ENCODE results near the gene CSNK2A3. TPM values are rescaled to one million over a fixed set of nuclear protein-coding genes. Genes with fewer than 3 reads are reported as not detected.

The CSNK2A3 gene
- total and polyA plus RNA-seq, 2 donors (not counting 1 experiment from before 2014, with no cell fraction given): 0.15 to 0.32 TPM

DNA sequence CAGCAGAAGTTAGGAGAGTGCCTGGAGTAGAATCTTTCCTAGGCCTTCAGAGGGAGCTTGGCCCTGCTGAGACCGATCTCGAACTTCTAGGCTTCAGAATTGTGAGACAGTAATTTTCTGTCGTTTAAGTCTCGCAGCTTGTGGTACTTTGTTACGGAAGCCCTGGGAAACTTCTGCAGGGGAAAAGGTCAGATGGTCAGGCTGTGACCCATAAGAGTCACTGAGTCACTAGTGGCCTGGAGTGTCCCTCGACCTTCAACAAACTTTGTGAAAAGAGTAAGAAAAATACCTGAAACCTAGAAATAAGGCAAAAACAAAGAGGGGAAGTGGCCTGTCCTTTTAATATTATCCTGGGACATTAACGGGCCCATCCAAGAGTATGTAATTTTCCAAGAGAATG is 34.6 kb downstream of the CSNK2A3 start:
- Histone ChIP-seq H3K27me3 (replicated peaks in 1 of 4; ENCODE audit: control extremely low read depth in 1 of 4, control insufficient read depth in 3 of 4, insufficient read depth in 4 of 4, low read length in 3 of 4) (peaks cover 0 to 3% (median 0%) of the 10 kb centered on the region in 4 experiments), H3K79me2 (ENCODE audit: control insufficient read depth, insufficient read depth, low read length) (no peaks in the 10 kb centered on the region), H3K4me2 (replicated peaks; ENCODE audit: low read depth, low read length, poor library complexity, severe bottlenecking) (no peak overlapping the region), H2AFZ (ENCODE audit: insufficient read depth, low read depth, low read length, poor library complexity, severe bottlenecking) (no peak overlapping the region), H3K4me3 (ENCODE audit: control extremely low read depth in 1 of 5, extremely low read depth in 1 of 5, insufficient read depth in 1 of 5, low read depth in 2 of 5, low read length in 4 of 5) (no peak overlapping the region), H3K27ac (ENCODE audit: low read length in 2 of 2) (no peak overlapping the region), H3K36me3 (replicated peaks in 1 of 2; ENCODE audit: control extremely low read depth in 1 of 2, control insufficient read depth in 1 of 2, extremely low read depth in 1 of 2, insufficient read depth in 2 of 2, low read length in 1 of 2) (no peaks in the 10 kb centered on the region), H3K4me1 (ENCODE audit: control insufficient read depth in 2 of 2, insufficient read depth in 2 of 2, low read length in 2 of 2) (no peaks in the 10 kb centered on the region), H3K9ac (ENCODE audit: low read length) (no peak overlapping the region), H4K20me1 (ENCODE audit: control insufficient read depth, insufficient read depth, low read length, poor library complexity, severe bottlenecking) (no peaks in the 10 kb centered on the region), H3K9me3 (ENCODE audit: control extremely low read depth in 1 of 3, control insufficient read depth in 2 of 3, insufficient read depth in 1 of 3, low read length in 2 of 3) (peaks cover 0 to 11% (median 2%) of the 10 kb centered on the region in 3 donors)
- H3K4me1 Mint-ChIP-seq: no peaks in the 10 kb centered on the region
- WGBS (ENCODE audit: insufficient coverage): 94% methylated on average over 6 of the region's 7 CpGs
- CTCF ChIA-PET: no interaction called here
- H3K9me3 Mint-ChIP-seq (ENCODE audit: insufficient read depth): peaks cover 3% of the 10 kb centered on the region
- no peak overlapping the region for H3K27ac Mint-ChIP-seq
- H3K27me3 Mint-ChIP-seq: peaks cover 7% of the 10 kb centered on the region
- H3K4me3 Mint-ChIP-seq: no peak overlapping the region
- DNase-seq (no peak), ATAC-seq (ENCODE audit: low read depth) (no peak)
- POLR2A ChIA-PET: no interaction called here
- intact Hi-C loops (cut with micrococcal nuclease): no loop called here
- no peak for TF ChIP-seq EZH2 (IDR thresholded peaks at IDR 0.05; ENCODE audit: borderline replicate concordance, insufficient read depth, low read depth, low read length, poor library complexity, severe bottlenecking)
- TF ChIP-seq, protein P1, sequence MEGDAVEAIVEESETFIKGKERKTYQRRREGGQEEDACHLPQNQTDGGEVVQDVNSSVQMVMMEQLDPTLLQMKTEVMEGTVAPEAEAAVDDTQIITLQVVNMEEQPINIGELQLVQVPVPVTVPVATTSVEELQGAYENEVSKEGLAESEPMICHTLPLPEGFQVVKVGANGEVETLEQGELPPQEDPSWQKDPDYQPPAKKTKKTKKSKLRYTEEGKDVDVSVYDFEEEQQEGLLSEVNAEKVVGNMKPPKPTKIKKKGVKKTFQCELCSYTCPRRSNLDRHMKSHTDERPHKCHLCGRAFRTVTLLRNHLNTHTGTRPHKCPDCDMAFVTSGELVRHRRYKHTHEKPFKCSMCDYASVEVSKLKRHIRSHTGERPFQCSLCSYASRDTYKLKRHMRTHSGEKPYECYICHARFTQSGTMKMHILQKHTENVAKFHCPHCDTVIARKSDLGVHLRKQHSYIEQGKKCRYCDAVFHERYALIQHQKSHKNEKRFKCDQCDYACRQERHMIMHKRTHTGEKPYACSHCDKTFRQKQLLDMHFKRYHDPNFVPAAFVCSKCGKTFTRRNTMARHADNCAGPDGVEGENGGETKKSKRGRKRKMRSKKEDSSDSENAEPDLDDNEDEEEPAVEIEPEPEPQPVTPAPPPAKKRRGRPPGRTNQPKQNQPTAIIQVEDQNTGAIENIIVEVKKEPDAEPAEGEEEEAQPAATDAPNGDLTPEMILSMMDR (IDR thresholded peaks at IDR 0.05): no peak

DNA sequence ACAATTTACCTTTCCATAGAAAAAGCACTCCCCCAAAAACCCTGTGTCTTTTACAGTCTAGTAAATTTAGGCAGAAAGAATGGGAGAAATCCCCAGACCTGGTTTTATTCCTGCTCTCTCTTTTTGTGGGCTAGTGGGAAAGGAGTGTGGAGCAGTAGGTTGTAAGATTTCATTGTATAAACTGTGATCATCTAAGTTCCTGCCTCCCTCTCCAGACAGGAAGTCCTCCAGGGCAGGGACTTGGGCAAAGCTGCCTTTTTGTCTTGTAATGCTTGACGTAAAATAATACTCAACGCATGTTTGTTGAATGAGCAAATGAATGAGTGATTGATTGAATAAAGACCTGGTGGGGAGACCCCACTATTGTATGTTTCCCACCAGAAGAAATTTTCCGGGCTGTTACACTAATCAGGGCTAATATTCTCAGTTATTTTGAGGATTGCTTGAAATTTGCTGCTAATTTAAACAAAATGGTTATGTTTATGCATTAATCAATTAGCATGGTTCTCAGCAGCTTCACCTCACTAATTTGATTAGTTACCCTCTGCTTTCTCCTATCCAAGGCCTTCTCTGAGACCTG is 36.3 kb downstream of the CSNK2A3 start:
- TF ChIP-seq, protein P1 (IDR thresholded peaks at IDR 0.05): no peak
- TF ChIP-seq EZH2 (IDR thresholded peaks at IDR 0.05; ENCODE audit: borderline replicate concordance, insufficient read depth, low read depth, low read length, poor library complexity, severe bottlenecking): no peak
- Histone ChIP-seq H3K4me3 (ENCODE audit: control extremely low read depth in 1 of 5, extremely low read depth in 1 of 5, insufficient read depth in 1 of 5, low read depth in 2 of 5, low read length in 4 of 5) (no peak overlapping the region), H3K27ac (ENCODE audit: low read length in 2 of 2) (no peak overlapping the region), H3K79me2 (ENCODE audit: control insufficient read depth, insufficient read depth, low read length) (no peaks in the 10 kb centered on the region), H2AFZ (ENCODE audit: insufficient read depth, low read depth, low read length, poor library complexity, severe bottlenecking) (no peak overlapping the region), H3K27me3 (replicated peaks in 1 of 4; ENCODE audit: control extremely low read depth in 1 of 4, control insufficient read depth in 3 of 4, insufficient read depth in 4 of 4, low read length in 3 of 4) (peaks cover 0 to 3% (median 0%) of the 10 kb centered on the region in 4 experiments), H3K9me3 (ENCODE audit: control extremely low read depth in 1 of 3, control insufficient read depth in 2 of 3, insufficient read depth in 1 of 3, low read length in 2 of 3) (peaks cover 0 to 8% (median 0%) of the 10 kb centered on the region in 3 donors), H3K4me2 (replicated peaks; ENCODE audit: low read depth, low read length, poor library complexity, severe bottlenecking) (no peak overlapping the region), H3K36me3 (replicated peaks in 1 of 2; ENCODE audit: control extremely low read depth in 1 of 2, control insufficient read depth in 1 of 2, extremely low read depth in 1 of 2, insufficient read depth in 2 of 2, low read length in 1 of 2) (no peaks in the 10 kb centered on the region), H3K4me1 (ENCODE audit: control insufficient read depth in 2 of 2, insufficient read depth in 2 of 2, low read length in 2 of 2) (no peaks in the 10 kb centered on the region), H3K9ac (ENCODE audit: low read length) (no peak overlapping the region), H4K20me1 (ENCODE audit: control insufficient read depth, insufficient read depth, low read length, poor library complexity, severe bottlenecking) (no peaks in the 10 kb centered on the region)
- no peaks in the 10 kb centered on the region for H3K9me3 Mint-ChIP-seq (ENCODE audit: insufficient read depth)
- DNase-seq (no peak), ATAC-seq (ENCODE audit: low read depth) (no peak)
- 100% methylated on average over 2 of the region's 3 CpGs for WGBS (ENCODE audit: insufficient coverage)
- H3K27ac Mint-ChIP-seq: no peak overlapping the region
- intact Hi-C loops (cut with micrococcal nuclease): no loop called here
- ChIA-PET CTCF (no interaction called here), POLR2A (no interaction called here)
- peaks cover 3% of the 10 kb centered on the region for H3K27me3 Mint-ChIP-seq
- H3K4me3 Mint-ChIP-seq: no peak overlapping the region
- no peaks in the 10 kb centered on the region for H3K4me1 Mint-ChIP-seq

Measured in B cell (primary cell).